GM19025 (cell line): ENCODE results near the gene LGALS9.
"Not testable (repeated sequence)": the region's sequence is repeated elsewhere in the genome, so short reads cannot be mapped to it uniquely, and the experiment has no call there.

Experiments used
- ATAC-seq: cut with Tn5 transposase; IDR thresholded peaks from one replicate; pipeline ENCODE4 v1.9.1; 2021; ENCODE audit warnings: mild to moderate bottlenecking, low read depth, moderate library complexity; ENCODE audit not compliant: unreplicated experiment

The LGALS9 gene

GRCh38 chr17:27650836-27651235 is 19.8 kb downstream of the LGALS9 start:
- no peak for ATAC-seq

GRCh38 chr17:27651411-27652345 is 20.7 kb downstream of the LGALS9 start:
- no peak for ATAC-seq

GRCh38 chr17:27653449-27653971 is 22.5 kb downstream of the LGALS9 start:
- not testable (repeated sequence) for ATAC-seq

GRCh38 chr17:27654136-27654535 is 23.1 kb downstream of the LGALS9 start:
- ATAC-seq = no peak

GRCh38 chr17:27654654-27655524 is 23.9 kb downstream of the LGALS9 start:
- ATAC-seq = peak; percentile 72

GRCh38 chr17:27655525-27656111 is 24.6 kb downstream of the LGALS9 start:
- not testable (repeated sequence) for ATAC-seq

GRCh38 chr17:27656620-27657019 is 25.6 kb downstream of the LGALS9 start:
- ATAC-seq = not testable (repeated sequence)

GRCh38 chr17:27657620-27658019 is 26.6 kb downstream of the LGALS9 start:
- no peak for ATAC-seq

GRCh38 chr17:27659683-27660082 is 28.7 kb downstream of the LGALS9 start:
- no peak for ATAC-seq

GRCh38 chr17:27660436-27660835 is 29.4 kb downstream of the LGALS9 start:
- ATAC-seq = no peak

- no peak for ATAC-seq
These were observed 33.1 kb downstream of the LGALS9 start for GRCh38 chr17:27663936-27664605.

- no peak for ATAC-seq
These were observed 33.6 kb downstream of the LGALS9 start for GRCh38 chr17:27664606-27664965.

- no peak for ATAC-seq
These were observed 34.6 kb downstream of the LGALS9 start for GRCh38 chr17:27665549-27665948.

- ATAC-seq = not testable (repeated sequence)
These were observed 35.3 kb downstream of the LGALS9 start for GRCh38 chr17:27666270-27666669.

GRCh38 chr17:27666831-27667560 is 36.0 kb downstream of the LGALS9 start:
- ATAC-seq = no peak

GRCh38 chr17:27667656-27668487 is 36.9 kb downstream of the LGALS9 start:
- ATAC-seq = no peak

GRCh38 chr17:27668488-27668823 is 37.5 kb downstream of the LGALS9 start:
- no peak for ATAC-seq

GRCh38 chr17:27669136-27669535 is 38.1 kb downstream of the LGALS9 start:
- ATAC-seq = no peak

GRCh38 chr17:27669850-27670249 is 38.9 kb downstream of the LGALS9 start:
- ATAC-seq = no peak
